A549 (cell line): ENCODE data around the gene PPP5C. TPM values are rescaled to one million over a fixed set of nuclear protein-coding genes. Genes with fewer than 3 reads are reported as not detected.
A peak's percentile ranks its signal among the peaks of the same experiment; 100 is the strongest.

ENCODE experiments used
- ATAC-seq, 2 experiments: fragments of 200-7000 bp in 1 of 2; fragments of >200 bp in 1 of 2; cut with Nextera tagmentation in 1 of 2; cut with Tn5 transposase in 1 of 2; 3 replicates each; pipeline versions ENCODE4 v1.8.0 to v1.9.1; 2018 to 2020; ENCODE audit warnings: mild to moderate bottlenecking in 1 of 2, moderate library complexity in 1 of 2
- CTCF ChIA-PET: fragments of 300-600 bp; sonication (Branson Sonifier 250); formaldehyde crosslinking; extraction: SDS; loops from one replicate; lab custom pipeline; 2021; ENCODE audit warnings: antibody characterized with exemption, inconsistent platforms; lab: Yijun Ruan, JAX
- POLR2A ChIA-PET: fragments of 350-600 bp; formaldehyde crosslinking; extraction: SDS; loops from one replicate; lab custom pipeline; 2021; ENCODE audit warnings: antibody characterized with exemption, inconsistent platforms; lab: Yijun Ruan, JAX
- DNase-seq, 2 experiments: peaks; one replicate each; pipeline versions ENCODE4 v3.0.0 to v3.0.0-alpha.2; 2011 to 2016; ENCODE audit warnings: low read depth in 1 of 2, low spot score in 1 of 2
- FAIRE-seq: peaks from 2 replicates; lab custom pipeline; 2011; peaks lifted over from hg19 to GRCh38; lab: Jason Lieb, UNC
- H3K27ac ChIP-seq, 2 experiments: fragments of >200 bp; sonication (Bioruptor Twin); formaldehyde crosslinking; 3 replicates each; pipeline ENCODE4 v1.5.1; 2016 to 2017
- H3K4me1 ChIP-seq: fragments of >200 bp; sonication (Bioruptor Twin); formaldehyde crosslinking; 3 replicates; pipeline ENCODE4 v1.6.1; 2016
- H3K4me2 ChIP-seq: fragments of >200 bp; sonication (Bioruptor Twin); formaldehyde crosslinking; 3 replicates; pipeline ENCODE4 v1.6.1; 2016
- H3K4me3 ChIP-seq: fragments of >200 bp; sonication (Bioruptor Twin); formaldehyde crosslinking; 3 replicates; pipeline ENCODE4 v1.5.1; 2016
- H3K9me3 ChIP-seq: fragments of >200 bp; sonication (Bioruptor Twin); formaldehyde crosslinking; 3 replicates; pipeline ENCODE4 v1.6.1; 2016
- CBX8 ChIP-seq: fragments of 200-600 bp; sonication (generic); IDR thresholded peaks from 2 replicates; pipeline ENCODE4 v1.6.1; 2016
- CHD2 ChIP-seq: fragments of 150-350 bp; IDR thresholded peaks from 2 replicates; pipeline ENCODE4 v1.6.1; 2014; ENCODE audit warnings: low read length; ENCODE audit not compliant: partially characterized antibody
- EHMT2 ChIP-seq: fragments of 200-600 bp; sonication (generic); IDR thresholded peaks from 2 replicates; pipeline ENCODE4 v1.6.1; 2016; ENCODE audit warnings: antibody characterized with exemption, low read depth, mild to moderate bottlenecking, moderate library complexity
- EP300 ChIP-seq, 2 experiments: fragments of >200 bp; sonication (Bioruptor Twin); formaldehyde crosslinking; IDR thresholded peaks; 2 replicates in 1 of 2; 3 replicates in 1 of 2; pipeline ENCODE4 v1.6.1; 2016 to 2017
- FOSB ChIP-seq: fragments of 250-450 bp; sonication (Bioruptor Pico); IDR thresholded peaks from 2 replicates; pipeline ENCODE4 v1.5.0; 2020; ENCODE audit warnings: mild to moderate bottlenecking, moderate library complexity
- HEYL ChIP-seq: fragments of 250-450 bp; sonication (Bioruptor Pico); IDR thresholded peaks from 2 replicates; pipeline ENCODE4 v1.8.0; 2021; ENCODE audit warnings: mild to moderate bottlenecking, moderate library complexity
- HOXA7 ChIP-seq: fragments of 250-450 bp; sonication (Bioruptor Pico); IDR thresholded peaks from 2 replicates; pipeline ENCODE4 v1.5.0; 2020; ENCODE audit warnings: mild to moderate bottlenecking, moderate library complexity
- HOXB13 ChIP-seq: fragments of 250-450 bp; sonication (Bioruptor Pico); IDR thresholded peaks from 2 replicates; pipeline ENCODE4 v1.5.0; 2020; ENCODE audit warnings: low read depth, mild to moderate bottlenecking, moderate library complexity
- KDM5A ChIP-seq: fragments of 200-600 bp; sonication (generic); IDR thresholded peaks from 2 replicates; pipeline ENCODE4 v1.6.1; 2016; ENCODE audit warnings: antibody characterized with exemption, mild to moderate bottlenecking
- MYC ChIP-seq: IDR thresholded peaks from 2 replicates; pipeline ENCODE4 v1.6.1; 2012; ENCODE audit warnings: mild to moderate bottlenecking, inconsistent platforms, low read length, improper control_type of control experiment, borderline replicate concordance
- POLR2A ChIP-seq: IDR thresholded peaks from 2 replicates; pipeline ENCODE4 v1.6.1; 2012; ENCODE audit warnings: mild to moderate bottlenecking, low read length
- POLR2AphosphoS2 ChIP-seq: conservative IDR thresholded peaks from 2 replicates; pipeline ENCODE4 v1.6.1; 2012; ENCODE audit warnings: low read length, improper control_type of control experiment, inconsistent platforms
- RCOR1 ChIP-seq: fragments of 150-350 bp; IDR thresholded peaks from 2 replicates; pipeline ENCODE4 v1.6.1; 2014; ENCODE audit warnings: antibody characterized with exemption, low read length, low read depth
- RFX5 ChIP-seq: fragments of 450-650 bp; IDR thresholded peaks from 2 replicates; pipeline ENCODE4 v1.7.1; 2014; ENCODE audit warnings: antibody characterized with exemption, mild to moderate bottlenecking, moderate library complexity
- RNF2 ChIP-seq: fragments of 200-600 bp; sonication (generic); IDR thresholded peaks from 2 replicates; pipeline ENCODE4 v1.6.1; 2016; ENCODE audit warnings: low read depth, mild to moderate bottlenecking, antibody characterized with exemption, moderate library complexity, borderline replicate concordance
- SREBF2 ChIP-seq: fragments of 450-650 bp; IDR thresholded peaks from 2 replicates; pipeline ENCODE4 v1.6.1; 2014; ENCODE audit warnings: mild to moderate bottlenecking, moderate library complexity
- TFCP2L1 ChIP-seq: fragments of 250-450 bp; sonication (Bioruptor Pico); IDR thresholded peaks from 2 replicates; pipeline ENCODE4 v1.5.0; 2021; ENCODE audit warnings: mild to moderate bottlenecking
- TP53 ChIP-seq: fragments of 250-450 bp; sonication (Bioruptor Pico); IDR thresholded peaks from 2 replicates; pipeline ENCODE4 v1.5.0; 2021; ENCODE audit warnings: mild to moderate bottlenecking, moderate library complexity
- ZFP36 ChIP-seq: fragments of 450-650 bp; IDR thresholded peaks from 2 replicates; pipeline ENCODE4 v1.6.1; 2014; ENCODE audit warnings: borderline replicate concordance; ENCODE audit not compliant: partially characterized antibody
- ZNF302 ChIP-seq: fragments of 250-450 bp; sonication (Bioruptor Pico); IDR thresholded peaks from 2 replicates; pipeline ENCODE4 v1.9.0; 2021; ENCODE audit warnings: inconsistent platforms, mild to moderate bottlenecking, moderate library complexity
- WGBS: methylation state at CpG from one replicate; pipeline ENCODE4 v1.1.6; 2017; ENCODE audit errors: missing lambda C conversion rate; 5-methylcytosine and 5-hydroxymethylcytosine counted together
- polyA plus RNA-seq, 4 experiments: library from polyadenylated mRNA; depleted of rRNA in 3 of 4; stranded (reverse); fragments of >200 nt; fragmentation: RNase III in 1 of 4; extraction: RNeasy Plus Mini Kit Qiagen cat#74134 plus additional on column Dnase treatment in 1 of 4; gene quantifications; 2 replicates in 3 of 4; 3 replicates in 1 of 4; pipeline ENCODE4 v1.2.3, GENCODE V29; 2011 to 2017
- TF ChIP-seq, protein P1 (sequence below): fragments of >200 bp; sonication (Bioruptor Twin); formaldehyde crosslinking; IDR thresholded peaks from 3 replicates; pipeline ENCODE4 v1.6.1; 2016
- TF ChIP-seq, protein P2 (sequence below): fragments of 200-600 bp; sonication (generic); IDR thresholded peaks from 2 replicates; pipeline ENCODE4 v1.6.1; 2016; ENCODE audit warnings: antibody characterized with exemption, mild to moderate bottlenecking, moderate library complexity
- TF ChIP-seq, protein P3 (sequence below): IDR thresholded peaks from 2 replicates; pipeline ENCODE4 v1.6.1; 2012

The PPP5C gene
- polyA plus RNA-seq, 2 of the 4 experiments (the other 2 are of a cell fraction) = 94.2 to 107 TPM

DNA sequence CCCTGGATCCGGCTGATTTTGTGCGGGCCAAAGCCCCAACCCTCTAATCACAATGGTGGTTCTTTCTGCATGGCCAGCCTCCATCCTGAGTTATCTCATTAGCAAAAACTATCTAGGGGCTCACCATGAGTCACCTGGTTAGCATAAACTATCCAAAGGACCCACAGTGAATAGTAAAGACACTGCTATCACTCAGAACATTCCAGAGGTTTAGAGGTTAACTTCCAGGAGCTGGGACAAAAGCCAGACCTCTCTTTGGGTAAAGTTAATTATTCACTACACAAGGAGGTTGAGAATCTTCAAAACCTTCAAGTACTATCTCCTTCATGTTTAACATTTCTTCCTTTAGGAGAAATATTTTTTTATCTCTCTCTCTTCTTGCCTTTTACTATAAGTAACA is 18.8 kb upstream of the PPP5C start:
- CTCF ChIA-PET = interaction anchor here (0.9 to 1.9 kb wide), 5 partner anchors 20 to 201 kb away, joined by 3 to 7 read pairs (median 3); no protein-coding TSS in a partner anchor
- 0 out of 6 replicates have a peak, but pooled peaks of 1 of the 2 experiments have one; percentile 30 for ATAC-seq
- Histone ChIP-seq H3K4me2 (peak overlapping the region; percentile 2; the same call in 1 of the 3 replicates), H3K4me3 (no peak overlapping the region), H3K27ac (no peak overlapping the region), H3K4me1 (no peaks in the 10 kb centered on the region), H3K9me3 (peaks cover 43% of the 10 kb centered on the region)
- no peak for DNase-seq
- POLR2A ChIA-PET = interaction anchor here (0.6 kb wide), 1 partner anchor 80 kb away, joined by 3 read pairs; no protein-coding TSS in a partner anchor
- 78% methylated on average over 2 of the region's 2 CpGs for WGBS
- TF ChIP-seq RNF2 = no peak
- no peak for TF ChIP-seq RCOR1
- TF ChIP-seq, protein P1, sequence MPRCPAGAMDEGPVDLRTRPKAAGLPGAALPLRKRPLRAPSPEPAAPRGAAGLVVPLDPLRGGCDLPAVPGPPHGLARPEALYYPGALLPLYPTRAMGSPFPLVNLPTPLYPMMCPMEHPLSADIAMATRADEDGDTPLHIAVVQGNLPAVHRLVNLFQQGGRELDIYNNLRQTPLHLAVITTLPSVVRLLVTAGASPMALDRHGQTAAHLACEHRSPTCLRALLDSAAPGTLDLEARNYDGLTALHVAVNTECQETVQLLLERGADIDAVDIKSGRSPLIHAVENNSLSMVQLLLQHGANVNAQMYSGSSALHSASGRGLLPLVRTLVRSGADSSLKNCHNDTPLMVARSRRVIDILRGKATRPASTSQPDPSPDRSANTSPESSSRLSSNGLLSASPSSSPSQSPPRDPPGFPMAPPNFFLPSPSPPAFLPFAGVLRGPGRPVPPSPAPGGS = no peak
- TF ChIP-seq, protein P2, sequence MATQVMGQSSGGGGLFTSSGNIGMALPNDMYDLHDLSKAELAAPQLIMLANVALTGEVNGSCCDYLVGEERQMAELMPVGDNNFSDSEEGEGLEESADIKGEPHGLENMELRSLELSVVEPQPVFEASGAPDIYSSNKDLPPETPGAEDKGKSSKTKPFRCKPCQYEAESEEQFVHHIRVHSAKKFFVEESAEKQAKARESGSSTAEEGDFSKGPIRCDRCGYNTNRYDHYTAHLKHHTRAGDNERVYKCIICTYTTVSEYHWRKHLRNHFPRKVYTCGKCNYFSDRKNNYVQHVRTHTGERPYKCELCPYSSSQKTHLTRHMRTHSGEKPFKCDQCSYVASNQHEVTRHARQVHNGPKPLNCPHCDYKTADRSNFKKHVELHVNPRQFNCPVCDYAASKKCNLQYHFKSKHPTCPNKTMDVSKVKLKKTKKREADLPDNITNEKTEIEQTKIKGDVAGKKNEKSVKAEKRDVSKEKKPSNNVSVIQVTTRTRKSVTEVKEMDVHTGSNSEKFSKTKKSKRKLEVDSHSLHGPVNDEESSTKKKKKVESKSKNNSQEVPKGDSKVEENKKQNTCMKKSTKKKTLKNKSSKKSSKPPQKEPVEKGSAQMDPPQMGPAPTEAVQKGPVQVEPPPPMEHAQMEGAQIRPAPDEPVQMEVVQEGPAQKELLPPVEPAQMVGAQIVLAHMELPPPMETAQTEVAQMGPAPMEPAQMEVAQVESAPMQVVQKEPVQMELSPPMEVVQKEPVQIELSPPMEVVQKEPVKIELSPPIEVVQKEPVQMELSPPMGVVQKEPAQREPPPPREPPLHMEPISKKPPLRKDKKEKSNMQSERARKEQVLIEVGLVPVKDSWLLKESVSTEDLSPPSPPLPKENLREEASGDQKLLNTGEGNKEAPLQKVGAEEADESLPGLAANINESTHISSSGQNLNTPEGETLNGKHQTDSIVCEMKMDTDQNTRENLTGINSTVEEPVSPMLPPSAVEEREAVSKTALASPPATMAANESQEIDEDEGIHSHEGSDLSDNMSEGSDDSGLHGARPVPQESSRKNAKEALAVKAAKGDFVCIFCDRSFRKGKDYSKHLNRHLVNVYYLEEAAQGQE = no peak
- TF ChIP-seq, protein P3, sequence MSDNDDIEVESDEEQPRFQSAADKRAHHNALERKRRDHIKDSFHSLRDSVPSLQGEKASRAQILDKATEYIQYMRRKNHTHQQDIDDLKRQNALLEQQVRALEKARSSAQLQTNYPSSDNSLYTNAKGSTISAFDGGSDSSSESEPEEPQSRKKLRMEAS = no peak
- no peak for TF ChIP-seq TP53
- no peak for TF ChIP-seq KDM5A
- no peak for FAIRE-seq

DNA sequence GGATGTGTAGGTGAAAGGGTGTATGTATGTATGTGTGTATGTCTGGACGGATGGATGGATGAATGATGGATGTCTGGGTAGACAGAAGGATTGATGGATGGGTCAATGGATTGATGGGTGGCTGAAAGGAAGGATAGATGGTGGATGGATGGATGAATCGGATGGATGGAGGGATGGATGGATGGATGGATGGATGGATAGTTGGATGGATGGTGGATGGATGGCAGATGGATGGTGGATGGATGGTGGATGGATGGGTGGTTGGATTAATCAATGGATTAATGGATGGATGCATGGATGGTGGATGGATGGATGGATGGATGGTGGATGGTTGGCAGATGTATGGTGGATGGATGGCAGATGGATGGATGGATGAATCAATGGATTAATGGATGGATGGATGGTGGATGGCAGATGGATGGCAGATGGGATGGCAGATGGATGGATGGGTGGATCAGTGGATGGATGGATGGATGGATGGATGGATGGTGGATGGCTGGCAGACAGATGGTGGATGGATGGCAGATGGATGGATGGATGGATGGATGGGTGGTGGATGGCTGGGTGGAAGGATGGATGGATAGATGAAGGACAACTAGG is 16.5 kb upstream of the PPP5C start:
- Histone ChIP-seq H3K9me3 (peaks cover 38% of the 10 kb centered on the region), H3K4me1 (no peaks in the 10 kb centered on the region), H3K4me3 (no peak overlapping the region), H3K27ac (no peak overlapping the region), H3K4me2 (no peak overlapping the region)
- TF ChIP-seq CBX8 = no peak
- no peak for TF ChIP-seq EHMT2
- TF ChIP-seq TFCP2L1 = no peak
- ChIA-PET POLR2A (no interaction called here), CTCF (interaction anchor here (0.8 to 1.6 kb wide), 3 partner anchors 13 to 186 kb away, joined by 3 to 5 read pairs (median 4); no protein-coding TSS in a partner anchor)
- ATAC-seq (no peak), FAIRE-seq (no peak), DNase-seq (no peak)
- 18% methylated on average over 2 of the region's 2 CpGs for WGBS

DNA sequence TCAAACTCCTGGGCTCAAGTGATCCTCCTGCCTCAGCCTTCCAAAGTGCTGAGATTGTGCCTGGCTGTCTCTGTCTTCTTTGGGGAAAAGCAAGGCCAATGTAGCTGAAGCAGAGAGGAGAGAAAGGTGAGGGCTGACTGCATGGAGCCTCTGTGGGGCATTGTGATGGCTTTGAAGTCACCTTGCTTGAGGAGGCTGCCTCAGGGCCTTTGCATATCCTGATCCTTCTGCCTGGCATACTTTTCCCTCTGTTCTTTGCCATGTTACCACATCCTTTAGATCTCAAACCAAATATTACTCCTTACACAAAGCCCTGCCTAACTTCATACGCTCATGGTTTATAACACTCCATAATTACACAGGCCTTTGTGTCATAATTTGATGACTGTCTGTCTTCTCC is 9.4 kb upstream of the PPP5C start:
- 83% methylated on average over 1 of the region's 1 CpG for WGBS
- Histone ChIP-seq H3K4me2 (no peak overlapping the region), H3K4me1 (no peaks in the 10 kb centered on the region), H3K27ac (no peak overlapping the region), H3K4me3 (no peak overlapping the region), H3K9me3 (no peaks in the 10 kb centered on the region)
- DNase-seq (no peak), FAIRE-seq (no peak), ATAC-seq (no peak)
- POLR2A ChIA-PET = interaction anchor here (0.5 kb wide), 1 partner anchor 24 kb away, joined by 9 read pairs; no protein-coding TSS in a partner anchor
- CTCF ChIA-PET = interaction anchor here (1.3 to 14.1 kb wide), 5 partner anchors 9 to 151 kb away, joined by 3 to 129 read pairs (median 10); partner anchors contain the start of gene PPP5C
- no peak for TF ChIP-seq POLR2AphosphoS2

DNA sequence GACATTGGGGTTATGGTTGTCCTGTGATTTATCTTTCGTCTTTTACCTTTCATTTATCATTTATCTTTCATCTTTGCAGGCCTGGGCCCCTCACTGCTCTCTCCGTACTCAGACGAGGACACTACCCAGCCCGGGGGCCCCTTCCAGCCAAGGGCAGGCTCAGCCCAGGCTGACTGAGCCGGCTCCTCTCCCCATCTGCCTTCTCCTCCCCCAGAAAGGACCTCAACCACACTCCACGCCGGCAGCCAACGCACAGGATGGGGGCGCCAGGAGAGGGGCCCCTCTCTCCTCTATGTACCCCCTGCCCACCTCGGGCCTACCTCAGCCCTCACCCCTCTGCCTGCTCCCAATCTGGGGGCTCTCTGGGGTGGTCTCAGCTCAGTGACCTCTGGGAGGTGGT is 7.4 kb upstream of the PPP5C start:
- no peak for ATAC-seq
- no peaks in the 10 kb centered on the region for H3K4me1 ChIP-seq
- no peak overlapping the region for H3K4me2 ChIP-seq
- no peak overlapping the region for H3K27ac ChIP-seq
- H3K4me3 ChIP-seq = no peak overlapping the region
- no peaks in the 10 kb centered on the region for H3K9me3 ChIP-seq
- no peak for FAIRE-seq
- ChIA-PET POLR2A (no interaction called here), CTCF (interaction anchor here (0.5 to 14.1 kb wide), 3 partner anchors 40 to 56 kb away, joined by 3 to 129 read pairs (median 3); no protein-coding TSS in a partner anchor)
- WGBS = 52% methylated on average over 10 of the region's 10 CpGs
- DNase-seq = no peak
- TF ChIP-seq HEYL (CRISPR knock-in tag) = no peak
- no peak for TF ChIP-seq RFX5
- no peak for TF ChIP-seq SREBF2
- no peak for TF ChIP-seq POLR2A
- TF ChIP-seq EP300 (IDR thresholded peaks at IDR 0.05) = no peak
- no peak for TF ChIP-seq HOXA7 (CRISPR knock-in tag)
- TF ChIP-seq RCOR1 = no peak
- no peak for TF ChIP-seq EHMT2
- no peak for TF ChIP-seq CHD2
- no peak for TF ChIP-seq MYC
- no peak for TF ChIP-seq RNF2
- no peak for TF ChIP-seq ZNF302 (CRISPR knock-in tag)
- TF ChIP-seq HOXB13 (CRISPR knock-in tag) = no peak
- no peak for TF ChIP-seq TFCP2L1
- no peak for TF ChIP-seq ZFP36
- TF ChIP-seq FOSB (CRISPR knock-in tag) = no peak
